H9 (cell line): ENCODE results near the gene IGSF22. TPM values are rescaled to one million over a fixed set of nuclear protein-coding genes. Genes with fewer than 3 reads are reported as not detected.

Source experiments
- DNase-seq: peaks from one replicate; pipeline ENCODE4 v3.0.0-alpha.2; 2017
- H2AFZ ChIP-seq: one replicate; pipeline ENCODE4 v1.6.1; 2013; ENCODE audit warnings: mild to moderate bottlenecking, low read length, control low read depth, moderate library complexity
- H2AK5ac ChIP-seq: 2 replicates; pipeline ENCODE4 v1.6.1; 2013; ENCODE audit warnings: low read length, control low read depth, mixed read lengths; ENCODE audit not compliant: insufficient read length
- H2BK120ac ChIP-seq: one replicate; pipeline ENCODE4 v1.6.1; 2013; ENCODE audit warnings: low read depth, mild to moderate bottlenecking, low read length, control low read depth, inconsistent platforms; ENCODE audit not compliant: poor library complexity, severe bottlenecking
- H2BK12ac ChIP-seq: 2 replicates; pipeline ENCODE4 v1.6.1; 2013; ENCODE audit warnings: low read length, control low read depth, mixed read lengths, low read depth; ENCODE audit not compliant: insufficient read length
- H2BK15ac ChIP-seq: 2 replicates; pipeline ENCODE4 v1.6.1; 2013; ENCODE audit warnings: low read depth, low read length, control low read depth
- H2BK20ac ChIP-seq: one replicate; pipeline ENCODE4 v1.6.1; 2013; ENCODE audit warnings: low read depth, mild to moderate bottlenecking, low read length, control low read depth, inconsistent platforms; ENCODE audit not compliant: poor library complexity, severe bottlenecking
- H2BK5ac ChIP-seq: 2 replicates; pipeline ENCODE4 v1.6.1; 2013; ENCODE audit warnings: low read length, control low read depth, mixed read lengths; ENCODE audit not compliant: insufficient read length
- H3K14ac ChIP-seq: 2 replicates; pipeline ENCODE4 v1.6.1; 2013; ENCODE audit warnings: low read length, control low read depth; ENCODE audit not compliant: insufficient read depth
- H3K18ac ChIP-seq: 2 replicates; pipeline ENCODE4 v1.6.1; 2013; ENCODE audit warnings: low read depth, mild to moderate bottlenecking, mixed read lengths, low read length, control low read depth; ENCODE audit not compliant: insufficient read length
- H3K23ac ChIP-seq: 2 replicates; pipeline ENCODE4 v1.6.1; 2013; ENCODE audit warnings: low read length, control low read depth, mixed read lengths, low read depth; ENCODE audit not compliant: insufficient read length
- H3K23me2 ChIP-seq: 2 replicates; pipeline ENCODE4 v1.6.1; 2013; ENCODE audit warnings: low read depth, mild to moderate bottlenecking, mixed read lengths, low read length, control low read depth; ENCODE audit not compliant: insufficient read length, poor library complexity, severe bottlenecking
- H3K27ac ChIP-seq: 2 replicates; pipeline ENCODE4 v1.5.1; 2013; ENCODE audit warnings: low read length, control low read depth, mixed read lengths, low read depth; ENCODE audit not compliant: insufficient read length
- H3K27me3 ChIP-seq: 2 replicates; pipeline ENCODE4 v1.6.1; 2013; ENCODE audit warnings: low read length, control low read depth, inconsistent platforms; ENCODE audit not compliant: insufficient read depth
- H3K4ac ChIP-seq: 2 replicates; pipeline ENCODE4 v1.6.1; 2013; ENCODE audit warnings: low read depth, mild to moderate bottlenecking, control low read depth, inconsistent platforms, low read length, moderate library complexity
- H3K4me1 ChIP-seq: 2 replicates; pipeline ENCODE4 v1.6.1; 2013; ENCODE audit warnings: low read length, control low read depth, inconsistent platforms; ENCODE audit not compliant: insufficient read depth
- H3K4me2 ChIP-seq: 2 replicates; pipeline ENCODE4 v1.6.1; 2013; ENCODE audit warnings: low read length, control low read depth, mixed read lengths; ENCODE audit not compliant: insufficient read length, insufficient read depth
- H3K56ac ChIP-seq: 2 replicates; pipeline ENCODE4 v1.6.1; 2013; ENCODE audit warnings: low read depth, mild to moderate bottlenecking, mixed read lengths, low read length, control low read depth; ENCODE audit not compliant: insufficient read length
- H3K79me1 ChIP-seq: 2 replicates; pipeline ENCODE4 v1.6.1; 2013; ENCODE audit warnings: low read depth, mild to moderate bottlenecking, moderate library complexity, low read length, control low read depth, inconsistent platforms; ENCODE audit not compliant: insufficient read depth, poor library complexity, severe bottlenecking
- H3K79me2 ChIP-seq: 2 replicates; pipeline ENCODE4 v1.6.1; 2013; ENCODE audit warnings: low read length, control low read depth, inconsistent platforms; ENCODE audit not compliant: insufficient read depth
- H3K9ac ChIP-seq: 2 replicates; pipeline ENCODE4 v1.6.1; 2013; ENCODE audit warnings: low read length, control low read depth, mixed read lengths; ENCODE audit not compliant: insufficient read length; ENCODE audit errors: extremely low read depth
- H3K9me3 ChIP-seq: one replicate; pipeline ENCODE4 v1.6.1; 2013; ENCODE audit warnings: low read depth, low read length, inconsistent platforms; ENCODE audit not compliant: control insufficient read depth
- H3T11ph ChIP-seq: one replicate; pipeline ENCODE4 v1.6.1; 2013; ENCODE audit warnings: mild to moderate bottlenecking, low read length, control low read depth, inconsistent platforms
- H4K20me1 ChIP-seq: one replicate; pipeline ENCODE4 v1.6.1; 2013; ENCODE audit not compliant: control insufficient read depth, insufficient read length, insufficient read depth
- H4K5ac ChIP-seq: 2 replicates; pipeline ENCODE4 v1.6.1; 2013; ENCODE audit warnings: low read depth, mild to moderate bottlenecking, mixed read lengths, low read length, control low read depth; ENCODE audit not compliant: insufficient read length
- H4K8ac ChIP-seq: replicated peaks from 2 replicates; pipeline ENCODE4 v1.6.1; 2013; ENCODE audit warnings: low read length, control low read depth, mixed read lengths, low read depth; ENCODE audit not compliant: insufficient read length
- H4K91ac ChIP-seq: 2 replicates; pipeline ENCODE4 v1.6.1; 2013; ENCODE audit warnings: low read depth, mild to moderate bottlenecking, moderate library complexity, mixed read lengths, low read length, control low read depth; ENCODE audit not compliant: insufficient read length
- H3K27ac Mint-ChIP-seq, 3 experiments: 2 replicates in 2 of 3; 3 replicates in 1 of 3; pipeline ENCODE4 v1.8.0; 2020 to 2021; ENCODE audit warnings: mixed read lengths in 3 of 3, mild to moderate bottlenecking in 1 of 3, moderate library complexity in 1 of 3
- H3K27me3 Mint-ChIP-seq: 2 replicates; pipeline ENCODE4 v1.8.0; 2021; ENCODE audit warnings: low read depth, mild to moderate bottlenecking, moderate library complexity, mixed read lengths
- H3K36me3 Mint-ChIP-seq, 3 experiments: 2 replicates in 2 of 3; 3 replicates in 1 of 3; pipeline ENCODE4 v1.8.0; 2020 to 2021; ENCODE audit warnings: low read depth in 3 of 3, mixed read lengths in 3 of 3; ENCODE audit not compliant: insufficient read depth in 1 of 3
- H3K4me1 Mint-ChIP-seq, 2 experiments: 2 replicates each; pipeline ENCODE4 v1.8.0; 2020; ENCODE audit warnings: mixed read lengths in 2 of 2
- H3K4me3 Mint-ChIP-seq, 2 experiments: 2 replicates in 1 of 2; 3 replicates in 1 of 2; pipeline ENCODE4 v1.8.0; 2020 to 2021; ENCODE audit warnings: mild to moderate bottlenecking in 2 of 2, mixed read lengths in 2 of 2, moderate library complexity in 1 of 2
- H3K9me3 Mint-ChIP-seq, 2 experiments: 2 replicates in 1 of 2; 3 replicates in 1 of 2; pipeline ENCODE4 v1.8.0; 2020; ENCODE audit warnings: mild to moderate bottlenecking in 2 of 2, mixed read lengths in 2 of 2, moderate library complexity in 1 of 2
- WGBS: extraction: QIAGEN DNeasy Blood & Tissue Kit; methylation state at CpG from one replicate; pipeline ENCODE4 v1.1.7; 2013; ENCODE audit warnings: missing lambda C conversion rate, low lambda C conversion rate, mixed read lengths; ENCODE audit not compliant: insufficient read length; ENCODE audit errors: extremely low coverage; 5-methylcytosine and 5-hydroxymethylcytosine counted together
- total RNA-seq: library from RNA; stranded (reverse); gene quantifications from 2 replicates; pipeline ENCODE4 v1.2.1, GENCODE V29; 2021
- TF ChIP-seq, protein P1 (sequence below): fragments of 200-600 bp; sonication (generic); conservative IDR thresholded peaks from 3 replicates; pipeline ENCODE4 v1.8.0; 2021; ENCODE audit warnings: antibody characterized with exemption, mild to moderate bottlenecking

Gene IGSF22
- total RNA-seq, 1 experiment from 2014 or later, result 0.35 TPM

GRCh38 chr11:18737642-18738041 lies 11.7 kb upstream of the IGSF22 start:
- peaks cover 5% of the 10 kb centered on the region for H3K27me3 Mint-ChIP-seq
- H3K4ac ChIP-seq, result no peak overlapping the region
- no peaks in the 10 kb centered on the region; a peak in 1 of 5 replicates for H3K9me3 Mint-ChIP-seq
- H2BK12ac ChIP-seq, result no peak overlapping the region
- H2BK20ac ChIP-seq, result no peak overlapping the region
- no peak overlapping the region for H4K91ac ChIP-seq
- no peak overlapping the region for H2AFZ ChIP-seq
- H3K36me3 Mint-ChIP-seq, result no peaks in the 10 kb centered on the region; a peak in 1 of 7 replicates
- H4K20me1 ChIP-seq, result no peaks in the 10 kb centered on the region
- H3K56ac ChIP-seq, result no peak overlapping the region
- no peak overlapping the region for H3K14ac ChIP-seq
- H3K9ac ChIP-seq, result no peak overlapping the region
- H3K23ac ChIP-seq, result no peak overlapping the region
- H4K8ac ChIP-seq, result no peak overlapping the region
- no peaks in the 10 kb centered on the region for H3K79me1 ChIP-seq
- no peak for DNase-seq
- H3K23me2 ChIP-seq, result no peaks in the 10 kb centered on the region
- no peak overlapping the region for H3T11ph ChIP-seq
- H2BK120ac ChIP-seq, result no peak overlapping the region
- no peak overlapping the region for H3K27ac Mint-ChIP-seq
- no peak overlapping the region for H3K27ac ChIP-seq
- no peak overlapping the region for H3K4me2 ChIP-seq
- no peaks in the 10 kb centered on the region for H3K27me3 ChIP-seq
- no peak overlapping the region for H4K5ac ChIP-seq
- peaks cover 4 to 5% of the 10 kb centered on the region in 2 experiments for H3K4me1 Mint-ChIP-seq
- WGBS, result no CpG with 5 or more reads among the region's 8 CpGs
- no peak overlapping the region for H2AK5ac ChIP-seq
- H2BK15ac ChIP-seq, result no peak overlapping the region
- H3K4me3 Mint-ChIP-seq, result no peak overlapping the region
- TF ChIP-seq, protein P1, sequence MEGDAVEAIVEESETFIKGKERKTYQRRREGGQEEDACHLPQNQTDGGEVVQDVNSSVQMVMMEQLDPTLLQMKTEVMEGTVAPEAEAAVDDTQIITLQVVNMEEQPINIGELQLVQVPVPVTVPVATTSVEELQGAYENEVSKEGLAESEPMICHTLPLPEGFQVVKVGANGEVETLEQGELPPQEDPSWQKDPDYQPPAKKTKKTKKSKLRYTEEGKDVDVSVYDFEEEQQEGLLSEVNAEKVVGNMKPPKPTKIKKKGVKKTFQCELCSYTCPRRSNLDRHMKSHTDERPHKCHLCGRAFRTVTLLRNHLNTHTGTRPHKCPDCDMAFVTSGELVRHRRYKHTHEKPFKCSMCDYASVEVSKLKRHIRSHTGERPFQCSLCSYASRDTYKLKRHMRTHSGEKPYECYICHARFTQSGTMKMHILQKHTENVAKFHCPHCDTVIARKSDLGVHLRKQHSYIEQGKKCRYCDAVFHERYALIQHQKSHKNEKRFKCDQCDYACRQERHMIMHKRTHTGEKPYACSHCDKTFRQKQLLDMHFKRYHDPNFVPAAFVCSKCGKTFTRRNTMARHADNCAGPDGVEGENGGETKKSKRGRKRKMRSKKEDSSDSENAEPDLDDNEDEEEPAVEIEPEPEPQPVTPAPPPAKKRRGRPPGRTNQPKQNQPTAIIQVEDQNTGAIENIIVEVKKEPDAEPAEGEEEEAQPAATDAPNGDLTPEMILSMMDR, result no peak
- H3K18ac ChIP-seq, result no peak overlapping the region
- no peaks in the 10 kb centered on the region for H3K9me3 ChIP-seq
- H2BK5ac ChIP-seq, result no peak overlapping the region
- H3K4me1 ChIP-seq, result no peaks in the 10 kb centered on the region
- no peaks in the 10 kb centered on the region for H3K79me2 ChIP-seq
